Subcutaneous adipose tissue (tissue), 4 donors: ENCODE results near the gene SGTA. TPM values are rescaled to one million over a fixed set of nuclear protein-coding genes. Genes with fewer than 3 reads are reported as not detected.

Experiments used
- CTCF ChIP-seq: fragments of 450-650 bp; IDR thresholded peaks from one replicate; pipeline ENCODE4 v1.5.1; 2016; ENCODE audit warnings: low read depth, mild to moderate bottlenecking, control low read depth, antibody characterized with exemption, moderate library complexity
- total RNA-seq, 4 donors: library from RNA; depleted of rRNA; stranded (reverse); fragments of >200 nt; gene quantifications; one replicate each; pipeline ENCODE4 v1.1.0, GENCODE V29; 2016

The SGTA gene
- total RNA-seq, 4 donors from 2014 or later, result 14.8 to 43.1 (median 24.2) TPM

GRCh38 chr19:2747349-2747748 is 35.7 kb downstream of the SGTA start:
- TF ChIP-seq CTCF, result no peak

GRCh38 chr19:2744113-2744512 is 39.0 kb downstream of the SGTA start:
- no peak for TF ChIP-seq CTCF

GRCh38 chr19:2743099-2743498 is 40.0 kb downstream of the SGTA start:
- TF ChIP-seq CTCF, result no peak

GRCh38 chr19:2740314-2740656 is 42.8 kb downstream of the SGTA start:
- TF ChIP-seq CTCF, result no peak

- no peak for TF ChIP-seq CTCF
Observed at GRCh38 chr19:2739602-2740313, 43.3 kb downstream of the SGTA start, which contains the start of gene SLC39A3. SLC39A3 (minus strand) TSS chr19:2740017; CDS start chr19:2737257, 2,760 bp downstream.

- no peak for TF ChIP-seq CTCF
Observed at GRCh38 chr19:2736550-2737190, 46.4 kb downstream of the SGTA start.

- no peak for TF ChIP-seq CTCF
Observed at GRCh38 chr19:2735374-2735773, 47.7 kb downstream of the SGTA start.
